Jurkat, Clone E6-1 (cell line): ENCODE data around the gene NHERF2.
"Not testable (repeated sequence)": the region's sequence is repeated elsewhere in the genome, so short reads cannot be mapped to it uniquely, and the experiment has no call there.

Experiments
- DNase-seq: peaks from one replicate; pipeline ENCODE4 v3.0.0-alpha.2; 2011; ENCODE audit warnings: low read depth, low spot score
- H3K4me3 ChIP-seq: 2 replicates; pipeline ENCODE4 v1.5.1; 2011; ENCODE audit warnings: mild to moderate bottlenecking, low read length, control low read depth, moderate library complexity

The NHERF2 gene

DNA sequence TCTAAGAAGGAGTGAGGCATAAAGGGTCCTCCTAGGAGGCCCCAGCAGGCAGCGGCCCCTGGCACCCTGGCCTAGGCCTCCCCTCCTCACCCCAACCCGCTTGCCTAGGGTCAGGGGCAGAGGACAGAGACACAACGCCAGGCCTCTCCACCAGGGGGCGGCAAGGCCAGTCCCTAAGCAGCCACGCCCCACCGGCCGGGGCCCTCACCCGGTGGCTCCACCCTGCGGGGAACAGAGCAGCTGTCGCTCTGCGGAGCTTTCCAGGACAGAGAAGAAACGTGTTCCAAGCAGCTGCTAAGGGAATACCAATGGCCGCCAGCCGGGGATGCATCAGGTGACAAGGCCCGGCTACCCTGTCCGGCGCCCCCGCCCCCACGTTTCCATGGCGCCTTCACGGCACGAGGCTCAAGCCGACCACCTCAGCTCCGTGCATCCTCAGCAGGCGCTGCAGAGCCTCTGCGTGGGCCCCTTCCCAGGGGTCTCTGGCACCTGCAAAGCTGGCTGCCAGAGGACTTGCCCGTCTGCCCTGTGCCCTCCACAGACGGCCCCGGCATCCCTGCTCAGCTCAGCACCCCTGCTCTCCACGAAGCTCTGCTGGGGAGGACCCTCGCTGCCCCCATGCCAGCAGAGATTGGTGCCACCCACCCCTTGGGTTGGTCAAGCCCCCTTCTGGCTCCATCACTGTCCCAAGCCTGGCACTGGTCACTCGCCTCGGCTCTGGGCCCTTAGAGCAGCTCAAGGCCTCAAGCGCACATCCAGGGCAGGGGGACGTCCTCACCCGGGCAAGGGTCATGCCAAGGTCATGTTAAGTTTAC lies 22.7 kb upstream of the NHERF2 start:
- no peak overlapping the region for H3K4me3 ChIP-seq
- peak; percentile 74 for DNase-seq

DNA sequence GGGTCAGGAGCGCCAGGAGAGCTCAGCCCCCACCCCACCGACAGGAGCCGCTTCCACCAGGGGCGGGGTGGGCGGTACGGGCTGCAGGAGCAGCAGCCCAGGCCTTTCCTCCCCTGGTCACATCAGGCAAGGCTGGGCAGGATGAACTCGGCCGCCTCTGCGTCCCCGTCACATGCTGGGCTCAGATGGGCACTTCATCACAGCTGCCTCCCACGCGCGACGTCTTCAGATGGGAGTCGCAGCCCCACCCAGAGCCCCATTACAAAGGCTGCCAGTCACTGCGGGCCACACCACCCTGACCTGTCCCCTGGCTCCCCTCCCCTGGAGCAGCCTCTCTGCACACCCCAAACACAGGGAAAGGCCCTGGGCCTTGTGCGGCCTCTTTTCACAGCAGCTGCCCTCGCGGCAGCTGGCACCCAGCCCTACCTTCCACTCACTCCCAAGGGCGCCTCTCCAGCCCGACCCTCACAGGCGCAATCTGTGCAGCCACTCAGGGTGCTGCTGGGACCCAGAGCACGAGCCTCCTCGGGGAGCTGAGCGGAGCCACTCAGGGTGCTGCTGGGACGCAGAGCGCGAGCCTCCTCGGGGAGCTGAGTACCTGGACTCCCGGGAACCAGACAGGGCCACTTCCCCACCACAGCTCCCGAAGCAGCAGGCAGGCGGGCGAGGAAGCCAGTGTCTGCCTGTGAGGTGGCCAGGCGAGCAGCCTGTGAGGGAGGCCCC lies 21.7 kb upstream of the NHERF2 start:
- no peak for DNase-seq
- H3K4me3 ChIP-seq: no peak overlapping the region

DNA sequence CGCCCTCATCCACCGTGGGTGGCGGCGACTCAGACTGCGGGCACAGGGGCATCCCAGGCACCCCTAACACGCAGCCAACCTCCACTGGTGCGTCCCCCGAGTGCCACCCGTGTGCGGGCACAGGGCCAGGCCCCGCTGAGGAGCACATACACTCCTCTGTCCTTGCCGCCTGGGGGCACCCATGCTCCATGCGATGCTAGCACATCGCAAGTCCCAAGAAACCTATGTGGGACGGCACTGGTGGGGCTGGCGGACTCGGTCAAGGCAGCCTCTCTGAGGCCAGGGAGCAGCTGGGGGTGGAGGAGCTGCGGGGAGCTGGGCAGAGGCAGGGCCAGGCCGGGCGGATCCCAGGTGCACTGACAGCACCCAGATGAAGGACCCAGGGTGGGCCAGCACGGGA lies 21.1 kb upstream of the NHERF2 start:
- no peak overlapping the region for H3K4me3 ChIP-seq
- no peak for DNase-seq

DNA sequence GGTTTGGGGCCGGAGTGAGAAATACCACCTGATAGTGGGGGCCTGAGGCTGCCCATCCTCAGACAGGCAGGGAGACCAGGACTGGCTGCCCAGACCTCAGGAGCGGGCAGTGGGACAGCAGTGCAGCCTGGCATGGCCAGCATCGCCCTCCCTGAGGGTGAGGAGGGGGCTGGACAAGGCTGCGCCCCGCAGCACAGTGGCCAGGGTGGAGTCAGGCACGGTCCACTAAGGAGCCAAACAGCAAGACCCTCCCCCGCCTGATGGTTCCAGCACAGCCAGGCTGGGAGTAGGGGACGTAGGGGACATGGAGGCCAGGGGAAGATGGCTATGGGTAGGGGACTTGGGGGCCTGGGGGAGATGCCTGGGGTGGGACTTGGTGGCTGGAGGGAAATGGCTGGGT lies 20.4 kb upstream of the NHERF2 start:
- no peak overlapping the region for H3K4me3 ChIP-seq
- DNase-seq: no peak

DNA sequence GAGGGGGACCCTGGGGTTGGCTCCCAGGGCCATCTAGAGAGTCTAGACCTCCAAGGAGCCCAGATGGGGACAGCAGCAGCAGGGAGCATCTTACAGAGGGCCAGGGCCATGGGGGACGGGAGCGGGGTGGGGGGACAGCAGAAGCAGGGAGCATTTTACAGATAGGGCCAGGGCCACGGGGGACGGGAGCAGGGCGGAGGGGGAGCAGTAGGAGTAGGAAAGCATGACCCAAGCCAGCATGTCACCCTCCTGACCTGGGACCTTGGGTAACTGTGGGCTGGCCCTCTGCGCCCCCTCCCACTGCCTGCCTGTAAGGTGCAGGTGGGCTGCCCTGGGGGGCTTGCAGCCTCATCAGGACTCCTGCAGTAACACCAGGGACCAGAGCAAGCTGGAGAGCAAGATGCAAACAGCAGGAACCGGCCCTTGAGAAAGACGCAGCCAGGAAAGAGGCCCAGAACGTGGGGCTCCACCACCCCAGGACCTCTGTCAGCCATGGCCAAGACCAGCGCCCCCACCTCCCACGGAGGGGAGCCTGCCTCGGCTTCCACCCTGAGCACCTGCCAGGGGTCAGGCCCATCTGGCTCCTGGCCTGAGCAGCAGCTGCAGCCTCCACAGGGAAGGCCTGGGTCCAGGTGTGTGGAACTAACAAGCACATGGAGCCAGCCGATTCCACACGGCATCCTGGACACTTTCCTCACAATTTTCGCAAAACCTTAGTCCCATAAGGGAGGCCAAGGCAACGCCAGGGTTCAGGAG lies 19.4 kb upstream of the NHERF2 start:
- no peak for DNase-seq
- peak overlapping the region; percentile 75 for H3K4me3 ChIP-seq

DNA sequence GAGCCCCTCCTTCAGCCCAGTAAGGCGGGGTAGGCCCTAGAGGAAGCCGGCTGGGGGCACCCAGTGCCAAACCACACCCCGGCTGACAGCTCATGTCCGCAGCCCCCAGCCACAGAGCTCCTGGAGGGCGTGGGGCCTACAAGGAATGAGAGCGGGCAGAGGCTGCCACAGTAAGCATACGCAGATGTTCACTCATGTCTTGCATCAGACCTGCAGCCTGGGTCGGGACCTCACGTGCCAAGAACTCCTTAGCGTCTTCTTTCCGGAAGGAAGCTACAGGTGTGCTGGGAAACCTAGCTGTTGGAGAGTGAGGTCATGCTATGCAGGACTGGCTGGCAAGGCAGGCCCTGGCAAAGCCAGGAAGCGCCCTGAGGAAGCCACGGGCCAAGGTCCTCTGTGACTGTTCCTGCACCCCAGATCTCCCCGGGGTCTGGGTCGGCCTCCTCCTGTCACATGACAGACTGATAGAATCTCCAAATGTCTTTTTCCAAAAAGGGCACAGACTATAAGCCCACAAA lies 18.6 kb upstream of the NHERF2 start:
- no peak for DNase-seq
- H3K4me3 ChIP-seq: peak overlapping the region; percentile 75

DNA sequence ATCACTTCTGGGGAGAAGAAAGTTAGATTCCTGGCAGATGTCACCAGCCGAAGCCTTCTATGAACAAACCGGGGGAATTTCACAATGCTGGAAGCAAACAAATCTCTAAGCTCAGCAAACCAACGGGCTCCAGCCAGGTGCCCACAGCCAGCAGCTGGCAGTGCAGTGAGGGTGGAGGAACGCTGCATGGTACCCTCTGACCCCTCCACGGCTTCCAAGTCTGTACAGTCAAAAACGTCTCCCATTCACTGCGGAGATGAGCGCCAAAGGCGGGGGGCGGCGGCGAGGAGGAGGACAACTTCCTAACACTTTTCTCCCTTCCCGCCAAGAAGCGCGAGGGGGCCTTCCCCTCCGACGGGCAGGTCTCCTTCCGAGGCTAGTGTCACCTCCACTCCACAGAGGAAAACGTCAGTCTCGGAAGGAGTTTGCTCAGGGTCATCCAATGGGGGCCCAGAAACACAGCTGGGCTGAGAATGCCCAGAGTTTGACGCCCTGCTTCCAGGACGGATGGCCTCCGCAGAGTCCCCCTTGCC lies 18.0 kb upstream of the NHERF2 start:
- peak overlapping the region; percentile 75 for H3K4me3 ChIP-seq
- no peak for DNase-seq

DNA sequence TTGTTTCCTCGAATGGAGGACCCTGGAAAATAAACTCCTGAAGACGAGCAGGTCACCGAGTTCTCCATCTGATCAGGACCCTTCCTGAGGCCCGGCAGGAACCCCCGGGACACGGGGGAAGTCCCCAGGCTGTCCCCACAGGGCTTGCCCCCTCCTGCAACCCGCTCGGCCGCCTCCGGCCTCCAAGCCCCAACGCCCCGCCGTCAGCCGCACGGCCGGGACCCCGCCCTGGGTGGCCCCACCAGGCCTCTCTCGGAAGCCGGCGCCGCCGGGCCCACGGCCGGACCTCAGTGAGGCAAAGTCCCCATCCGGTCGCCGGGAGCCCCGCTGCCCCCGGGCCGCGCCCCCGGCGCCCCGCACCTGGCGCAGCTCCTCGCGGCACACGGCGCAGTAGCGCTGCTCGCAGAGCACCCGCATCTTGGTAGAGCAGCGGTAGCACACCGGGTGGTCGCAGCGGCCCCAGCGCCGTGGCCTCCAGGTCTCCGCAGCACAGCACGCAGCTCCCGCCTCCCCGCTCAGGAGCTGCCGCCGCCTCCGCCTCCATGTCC lies 17.5 kb upstream of the NHERF2 start:
- DNase-seq: no peak
- peak overlapping the region; percentile 75 for H3K4me3 ChIP-seq

DNA sequence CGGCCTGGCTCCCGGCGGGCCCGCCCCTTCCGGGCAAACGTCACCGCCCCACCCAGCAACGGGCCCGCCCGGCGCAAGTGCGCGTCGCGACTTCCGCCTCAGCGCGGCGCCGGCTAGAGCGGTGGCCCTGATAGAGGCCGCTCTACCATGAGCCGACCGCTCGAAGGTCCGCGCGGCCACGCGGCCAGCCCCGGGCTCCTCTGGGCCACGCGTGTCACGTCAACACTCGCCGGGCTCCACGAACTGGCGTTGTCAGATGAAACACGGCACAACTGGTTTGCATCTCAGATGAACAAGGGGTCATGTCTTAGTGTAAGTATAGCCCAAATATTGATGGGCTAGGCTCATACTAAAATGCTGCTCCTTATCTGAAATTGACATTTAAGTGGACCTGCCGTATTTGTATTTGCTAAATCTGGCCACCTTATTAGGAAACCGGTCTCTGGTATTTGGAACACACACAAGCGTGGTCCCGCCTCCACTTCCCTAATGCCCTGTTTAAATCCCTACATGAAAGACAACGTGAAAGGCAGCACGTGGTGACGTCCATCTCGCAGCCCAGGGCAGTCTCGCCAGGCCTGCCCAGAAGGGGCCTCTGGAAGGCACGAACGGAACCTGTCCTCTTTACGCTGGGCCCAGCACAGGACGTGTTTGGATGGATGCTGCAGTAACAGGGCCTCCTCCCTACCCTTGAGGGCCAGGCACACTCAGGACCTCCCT lies 16.8 kb upstream of the NHERF2 start, which contains the start of gene ZNF598:
ZNF598 (minus strand) TSS at position 31 of the 720 bp plus-strand sequence.
- peak within 1 kb of the TSS; percentile 78 for H3K4me3 ChIP-seq
- peak; percentile 56 for DNase-seq

DNA sequence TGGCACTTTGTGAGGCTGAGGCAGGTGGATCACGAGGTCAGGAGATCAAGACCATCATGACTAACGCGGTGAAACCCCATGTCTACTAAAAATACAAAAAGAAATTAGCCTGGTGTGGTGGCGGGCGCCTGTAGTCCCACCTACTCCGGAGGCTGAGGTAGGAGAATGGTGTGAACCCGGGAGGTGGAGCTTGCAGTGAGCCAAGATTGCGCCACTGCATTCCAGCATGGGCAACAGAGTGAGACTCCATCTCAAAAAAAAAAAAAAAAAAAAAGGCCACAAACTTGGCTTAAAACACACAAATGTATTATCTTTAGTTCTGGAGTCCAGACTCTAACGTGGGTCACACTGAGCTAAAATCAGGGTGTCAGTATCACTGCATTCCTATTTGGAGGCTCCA lies 15.0 kb upstream of the NHERF2 start:
- not testable (repeated sequence) for DNase-seq, H3K4me3 ChIP-seq

DNA sequence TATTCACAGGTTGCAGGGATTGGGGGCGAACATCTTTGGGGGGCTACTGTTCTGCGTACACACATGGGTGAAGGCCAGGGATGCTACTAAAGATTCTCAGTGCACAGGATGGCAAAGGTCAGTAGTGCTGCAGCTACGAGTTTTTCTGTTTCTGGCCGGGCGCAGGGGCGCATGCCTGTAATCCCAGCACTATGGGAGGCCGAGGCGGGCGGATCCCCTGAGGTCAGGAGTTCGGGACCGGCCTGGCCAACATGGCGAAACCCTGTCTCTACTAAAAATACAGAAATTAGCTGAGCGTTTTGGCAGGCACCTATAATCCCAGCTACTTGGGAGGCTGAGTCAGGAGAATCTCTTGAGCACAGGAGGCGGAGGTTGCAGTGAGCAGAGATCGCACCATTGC lies 13.2 kb upstream of the NHERF2 start:
- no peak for DNase-seq
- H3K4me3 ChIP-seq: no peak overlapping the region

DNA sequence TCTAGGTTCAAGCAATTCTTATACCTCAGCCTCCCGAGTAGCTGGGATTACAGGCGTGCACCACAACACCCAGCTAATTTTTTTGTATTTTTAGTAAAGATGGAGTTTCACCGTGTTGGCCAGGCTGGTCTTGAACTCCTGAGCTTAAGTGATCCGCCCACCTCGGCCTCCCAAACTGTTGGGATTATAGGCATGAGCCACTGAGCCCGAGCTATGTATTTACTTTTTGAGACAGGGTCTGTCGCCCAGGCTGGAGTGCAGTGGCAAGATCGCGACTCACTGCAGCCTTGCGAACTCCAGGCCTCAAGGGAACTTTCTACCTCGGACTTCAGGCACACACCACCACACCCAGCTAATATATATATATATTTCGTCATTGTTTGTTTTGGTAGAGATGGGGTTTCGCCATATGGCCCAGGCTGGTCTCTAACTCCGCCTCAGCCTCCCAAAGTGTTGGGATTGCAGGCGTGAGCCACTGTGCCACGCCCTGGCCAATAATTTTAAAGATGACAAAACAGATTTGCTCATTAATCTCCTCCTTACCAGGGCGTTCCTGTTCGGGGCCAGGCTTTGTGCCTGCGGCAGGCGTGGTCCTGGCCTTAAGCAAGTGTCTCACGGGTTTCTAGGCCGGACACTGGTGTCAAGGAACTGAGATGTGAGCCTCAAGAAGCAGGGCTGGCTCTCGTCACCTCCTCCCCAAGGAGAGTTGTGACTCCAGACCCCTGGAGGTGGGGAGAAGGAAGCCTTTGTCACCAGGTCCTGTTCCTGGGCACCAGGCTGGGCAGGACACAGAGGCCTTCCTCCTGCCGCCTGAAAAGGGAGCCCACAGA lies 11.4 kb upstream of the NHERF2 start:
- no peak for DNase-seq
- H3K4me3 ChIP-seq: no peak overlapping the region

DNA sequence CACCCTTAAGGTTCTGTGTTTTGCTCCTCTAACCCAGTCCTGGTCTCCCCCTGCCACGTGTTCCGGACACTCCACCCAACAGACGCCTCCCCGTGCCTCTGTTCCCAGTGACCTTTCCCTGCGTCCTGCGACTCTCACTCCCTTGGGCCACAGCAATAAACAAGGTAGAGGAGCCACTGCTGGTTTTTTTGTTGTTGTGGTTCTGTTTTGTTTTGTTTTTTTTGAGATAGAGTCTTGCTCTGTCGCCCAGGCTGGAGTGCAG lies 10.8 kb upstream of the NHERF2 start:
- H3K4me3 ChIP-seq: no peak overlapping the region
- DNase-seq: no peak

DNA sequence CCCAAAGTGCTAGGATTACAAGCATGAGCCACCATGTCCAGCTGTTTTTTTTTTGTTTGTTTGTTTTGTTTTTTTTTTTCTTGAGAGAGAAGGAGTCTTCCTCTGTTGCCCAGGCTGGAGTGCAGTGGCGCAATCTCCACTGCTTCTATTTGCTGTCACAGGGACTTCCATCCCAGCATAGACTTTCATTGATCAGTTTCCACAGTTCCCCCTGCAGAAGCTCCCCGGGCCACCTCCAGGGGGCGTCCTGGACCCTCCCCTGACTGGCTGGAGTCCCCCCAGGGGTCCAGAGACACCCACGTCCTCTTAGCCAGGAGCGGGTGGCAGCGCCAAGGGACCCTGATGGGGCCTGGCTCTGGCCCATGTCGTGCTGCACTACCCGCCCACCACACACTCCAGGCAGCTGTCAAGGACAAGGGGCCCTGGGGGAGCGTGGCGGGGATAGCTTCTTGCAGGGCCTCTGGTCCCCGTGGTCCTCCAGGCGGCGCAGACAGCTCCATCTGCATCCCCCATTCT lies 10.2 kb upstream of the NHERF2 start:
- DNase-seq: no peak
- H3K4me3 ChIP-seq: no peak overlapping the region

DNA sequence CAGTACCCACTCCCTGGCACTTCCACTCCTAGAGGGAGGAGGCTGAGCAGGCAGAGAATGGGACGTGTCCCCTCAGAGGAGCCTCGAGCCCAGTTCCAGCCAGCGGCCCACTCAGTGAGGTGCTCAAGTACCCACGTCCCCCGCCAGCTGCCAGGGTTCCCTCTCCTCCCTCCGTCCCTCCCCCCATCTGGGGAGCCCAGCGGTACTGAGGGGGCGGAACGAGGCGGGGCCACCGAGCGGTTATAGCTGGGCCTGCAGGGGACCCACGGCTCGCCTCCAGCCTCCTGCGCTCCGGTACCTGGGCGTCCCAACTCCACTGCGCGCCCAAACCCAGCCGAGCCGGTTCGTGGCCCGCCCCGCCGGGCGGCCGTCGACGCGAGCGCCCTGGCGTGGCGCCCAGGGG lies 7.2 kb upstream of the NHERF2 start, which contains the start of gene NPW:
NPW (plus strand) TSS at position 268 of the 403 bp plus-strand sequence.
- DNase-seq: no peak
- H3K4me3 ChIP-seq: no peak within 1 kb of the TSS

DNA sequence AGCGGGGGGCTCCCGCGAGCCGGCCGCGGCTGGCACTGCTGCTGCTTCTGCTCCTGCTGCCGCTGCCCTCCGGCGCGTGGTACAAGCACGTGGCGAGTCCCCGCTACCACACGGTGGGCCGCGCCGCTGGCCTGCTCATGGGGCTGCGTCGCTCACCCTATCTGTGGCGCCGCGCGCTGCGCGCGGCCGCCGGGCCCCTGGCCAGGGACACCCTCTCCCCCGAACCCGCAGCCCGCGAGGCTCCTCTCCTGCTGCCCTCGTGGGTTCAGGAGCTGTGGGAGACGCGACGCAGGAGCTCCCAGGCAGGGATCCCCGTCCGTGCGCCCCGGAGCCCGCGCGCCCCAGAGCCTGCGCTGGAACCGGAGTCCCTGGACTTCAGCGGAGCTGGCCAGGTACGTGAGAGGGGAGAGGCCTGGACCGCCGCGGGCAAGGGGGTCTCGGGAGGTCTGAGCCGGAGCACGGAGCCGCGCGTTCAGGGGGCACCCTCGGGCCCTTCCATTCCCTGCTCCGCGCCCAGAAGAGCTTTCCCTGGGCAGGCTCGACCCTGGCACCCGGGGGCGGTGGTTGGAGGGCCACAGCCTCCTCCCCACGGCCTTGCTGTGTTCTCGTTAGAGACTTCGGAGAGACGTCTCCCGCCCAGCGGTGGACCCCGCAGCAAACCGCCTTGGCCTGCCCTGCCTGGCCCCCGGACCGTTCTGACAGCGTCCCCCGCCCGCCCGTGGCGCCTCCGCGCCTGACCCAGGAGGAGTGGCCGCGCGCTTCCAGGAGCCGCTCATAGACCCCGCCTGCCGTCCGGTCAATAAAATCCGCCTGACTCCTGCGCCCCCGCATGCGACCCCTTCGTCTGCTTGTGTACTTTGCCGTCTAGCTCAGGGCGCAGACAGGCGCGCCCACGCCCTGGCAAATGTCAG lies 6.5 kb upstream of the NHERF2 start:
- DNase-seq: no peak
- no peak overlapping the region for H3K4me3 ChIP-seq

DNA sequence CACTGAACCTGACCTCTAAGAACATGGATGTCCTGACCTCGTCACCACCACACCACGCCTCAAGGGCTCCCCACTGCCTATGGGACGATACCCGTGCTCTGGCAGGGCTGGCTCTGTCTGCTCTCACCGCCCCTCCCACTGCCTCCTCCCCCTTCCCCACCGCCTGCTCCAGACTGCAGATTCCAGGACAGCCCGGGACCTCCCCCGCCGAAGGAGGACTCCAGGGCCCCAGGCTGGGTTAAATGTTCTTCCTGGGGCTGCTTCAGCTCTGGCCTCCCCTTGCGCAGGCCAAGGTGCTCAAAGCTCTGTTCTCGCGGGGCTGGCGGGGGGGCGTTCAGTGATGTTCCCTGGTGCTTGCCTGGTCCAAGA lies 4.0 kb upstream of the NHERF2 start:
- DNase-seq: peak; percentile 33

More for the DNA sequence above, 4.0 kb upstream of the NHERF2 start:
- H3K4me3 ChIP-seq: peak overlapping the region; percentile 50
